Activated T-helper 1 cell treated with anti-CD3 and anti-CD28 coated beads, Interleukin-12 subunit alpha, Interleukin-12 subunit beta, Interleukin-2, Interleukin-4 antibody, amounts not matched to agents 30 ng/mL and 10 ng/mL and 1 ng/mL, durations not matched to agents 14 hours and 24 hours and 36 hours (primary cell): ENCODE measurements around the gene NEUROD6. TPM values are rescaled to one million over a fixed set of nuclear protein-coding genes. Genes with fewer than 3 reads are reported as not detected.

Experiments used
- DNase-seq: peaks from one replicate; pipeline ENCODE4 v3.0.0; 2021; ENCODE audit warnings: low spot score
- H3K27ac Mint-ChIP-seq: one replicate; pipeline ENCODE4 v1.8.0; 2021; ENCODE audit warnings: mild to moderate bottlenecking, mixed read lengths
- H3K27me3 Mint-ChIP-seq: one replicate; pipeline ENCODE4 v1.8.0; 2022; ENCODE audit warnings: mild to moderate bottlenecking, moderate library complexity, mixed read lengths; ENCODE audit not compliant: insufficient read depth
- H3K36me3 Mint-ChIP-seq: one replicate; pipeline ENCODE4 v1.8.0; 2021; ENCODE audit warnings: low read depth, mixed read lengths
- H3K4me1 Mint-ChIP-seq: one replicate; pipeline ENCODE4 v1.8.0; 2021; ENCODE audit warnings: low read depth, mixed read lengths
- H3K4me3 Mint-ChIP-seq: one replicate; pipeline ENCODE4 v1.8.0; 2021; ENCODE audit warnings: mild to moderate bottlenecking, moderate library complexity, mixed read lengths
- H3K9me3 Mint-ChIP-seq: one replicate; pipeline ENCODE4 v1.8.0; 2021; ENCODE audit warnings: mixed read lengths
- intact Hi-C: fragments of 100-400 bp; cut with micrococcal nuclease; formaldehyde crosslinking; loops from one replicate; pipeline ENCODE4 v1.15.1; 2024
- total RNA-seq: library from RNA; stranded (reverse); gene quantifications from 2 replicates; pipeline ENCODE4 v1.2.3, GENCODE V29; 2022

The NEUROD6 gene
- not detected in 2 replicates for total RNA-seq

- no peak within 1 kb of the TSS for H3K4me3 Mint-ChIP-seq
- intact Hi-C loops, result no loop called here
- H3K4me1 Mint-ChIP-seq, result no peaks in the 10 kb centered on the region
- H3K36me3 Mint-ChIP-seq, result no peaks in the 10 kb centered on the region
- peaks cover 11% of the 10 kb centered on the region for H3K27me3 Mint-ChIP-seq
- H3K27ac Mint-ChIP-seq, result no peak within 1 kb of the TSS
- no peak for DNase-seq
- no peaks in the 10 kb centered on the region for H3K9me3 Mint-ChIP-seq
These were observed at the start of gene NEUROD6 for GRCh38 chr7:31340603-31341002. NEUROD6 (minus strand) TSS chr7:31340726; CDS start chr7:31339268, 1,458 bp downstream.

- DNase-seq, result no peak
- Mint-ChIP-seq H3K9me3 (peaks cover 4% of the 10 kb centered on the region), H3K4me1 (no peaks in the 10 kb centered on the region), H3K27ac (no peak overlapping the region), H3K36me3 (no peaks in the 10 kb centered on the region), H3K4me3 (no peak overlapping the region), H3K27me3 (no peaks in the 10 kb centered on the region)
- intact Hi-C loops, result no loop called here
These were observed 43.9 kb upstream of the NEUROD6 start for GRCh38 chr7:31384466-31384865.

GRCh38 chr7:31382722-31383121 is 42.2 kb upstream of the NEUROD6 start:
- Mint-ChIP-seq H3K4me3 (no peak overlapping the region), H3K27me3 (no peaks in the 10 kb centered on the region), H3K4me1 (no peaks in the 10 kb centered on the region), H3K9me3 (peaks cover 4% of the 10 kb centered on the region), H3K27ac (no peak overlapping the region), H3K36me3 (no peaks in the 10 kb centered on the region)
- intact Hi-C loops, result no loop called here
- DNase-seq, result no peak

GRCh38 chr7:31373337-31374289 is 33.1 kb upstream of the NEUROD6 start:
- H3K4me3 Mint-ChIP-seq, result no peak overlapping the region
- no peaks in the 10 kb centered on the region for H3K4me1 Mint-ChIP-seq
- H3K36me3 Mint-ChIP-seq, result no peaks in the 10 kb centered on the region
- no peak for DNase-seq
- intact Hi-C loops, result loop anchor here (5.0 kb wide), 1 partner anchor 1914 kb away; no protein-coding TSS in a partner anchor
- no peaks in the 10 kb centered on the region for H3K27me3 Mint-ChIP-seq
- no peak overlapping the region for H3K27ac Mint-ChIP-seq
- H3K9me3 Mint-ChIP-seq, result no peaks in the 10 kb centered on the region

GRCh38 chr7:31372231-31372959 is 31.9 kb upstream of the NEUROD6 start:
- no peak overlapping the region for H3K27ac Mint-ChIP-seq
- no peaks in the 10 kb centered on the region for H3K27me3 Mint-ChIP-seq
- no peaks in the 10 kb centered on the region for H3K9me3 Mint-ChIP-seq
- intact Hi-C loops, result loop anchor here (5.0 kb wide), 1 partner anchor 1915 kb away; no protein-coding TSS in a partner anchor
- no peak for DNase-seq
- H3K36me3 Mint-ChIP-seq, result no peaks in the 10 kb centered on the region
- no peaks in the 10 kb centered on the region for H3K4me1 Mint-ChIP-seq
- no peak overlapping the region for H3K4me3 Mint-ChIP-seq

- no peaks in the 10 kb centered on the region for H3K9me3 Mint-ChIP-seq
- no peaks in the 10 kb centered on the region for H3K27me3 Mint-ChIP-seq
- DNase-seq, result no peak
- H3K27ac Mint-ChIP-seq, result no peak overlapping the region
- no peaks in the 10 kb centered on the region for H3K4me1 Mint-ChIP-seq
- no peak overlapping the region for H3K4me3 Mint-ChIP-seq
- intact Hi-C loops, result loop anchor here (5.0 kb wide), 1 partner anchor 1916 kb away; no protein-coding TSS in a partner anchor
- H3K36me3 Mint-ChIP-seq, result no peaks in the 10 kb centered on the region
These were observed 31.1 kb upstream of the NEUROD6 start for GRCh38 chr7:31371621-31372020.

GRCh38 chr7:31370609-31371008 is 30.1 kb upstream of the NEUROD6 start:
- Mint-ChIP-seq H3K4me3 (no peak overlapping the region), H3K9me3 (no peaks in the 10 kb centered on the region), H3K27ac (no peak overlapping the region), H3K36me3 (no peaks in the 10 kb centered on the region), H3K4me1 (no peaks in the 10 kb centered on the region), H3K27me3 (no peaks in the 10 kb centered on the region)
- no peak for DNase-seq
- intact Hi-C loops, result loop anchor here (5.0 kb wide), 1 partner anchor 1917 kb away; no protein-coding TSS in a partner anchor

GRCh38 chr7:31368620-31369019 is 28.1 kb upstream of the NEUROD6 start:
- H3K27ac Mint-ChIP-seq, result no peak overlapping the region
- H3K4me3 Mint-ChIP-seq, result no peak overlapping the region
- H3K27me3 Mint-ChIP-seq, result no peaks in the 10 kb centered on the region
- H3K4me1 Mint-ChIP-seq, result no peaks in the 10 kb centered on the region
- intact Hi-C loops, result no loop called here
- H3K9me3 Mint-ChIP-seq, result no peaks in the 10 kb centered on the region
- no peaks in the 10 kb centered on the region for H3K36me3 Mint-ChIP-seq
- no peak for DNase-seq

- DNase-seq, result no peak
- Mint-ChIP-seq H3K27me3 (no peaks in the 10 kb centered on the region), H3K36me3 (no peaks in the 10 kb centered on the region), H3K4me3 (no peak overlapping the region), H3K9me3 (no peaks in the 10 kb centered on the region), H3K27ac (no peak overlapping the region), H3K4me1 (no peaks in the 10 kb centered on the region)
- intact Hi-C loops, result no loop called here
These were observed 23.0 kb upstream of the NEUROD6 start for GRCh38 chr7:31363496-31363895.

GRCh38 chr7:31363051-31363450 is 22.5 kb upstream of the NEUROD6 start:
- no peaks in the 10 kb centered on the region for H3K27me3 Mint-ChIP-seq
- no peak overlapping the region for H3K4me3 Mint-ChIP-seq
- no peaks in the 10 kb centered on the region for H3K9me3 Mint-ChIP-seq
- H3K36me3 Mint-ChIP-seq, result no peaks in the 10 kb centered on the region
- intact Hi-C loops, result no loop called here
- no peaks in the 10 kb centered on the region for H3K4me1 Mint-ChIP-seq
- H3K27ac Mint-ChIP-seq, result no peak overlapping the region
- DNase-seq, result no peak

- H3K9me3 Mint-ChIP-seq, result no peaks in the 10 kb centered on the region
- intact Hi-C loops, result no loop called here
- no peaks in the 10 kb centered on the region for H3K27me3 Mint-ChIP-seq
- no peak overlapping the region for H3K4me3 Mint-ChIP-seq
- H3K27ac Mint-ChIP-seq, result no peak overlapping the region
- DNase-seq, result no peak
- H3K36me3 Mint-ChIP-seq, result no peaks in the 10 kb centered on the region
- H3K4me1 Mint-ChIP-seq, result no peaks in the 10 kb centered on the region
These were observed 21.9 kb upstream of the NEUROD6 start for GRCh38 chr7:31362401-31362800.

- Mint-ChIP-seq H3K9me3 (no peaks in the 10 kb centered on the region), H3K27me3 (no peaks in the 10 kb centered on the region), H3K36me3 (no peaks in the 10 kb centered on the region), H3K4me1 (no peaks in the 10 kb centered on the region), H3K27ac (no peak overlapping the region), H3K4me3 (no peak overlapping the region)
- intact Hi-C loops, result no loop called here
- DNase-seq, result no peak
These were observed 17.9 kb upstream of the NEUROD6 start for GRCh38 chr7:31358467-31358866.

- Mint-ChIP-seq H3K9me3 (no peaks in the 10 kb centered on the region), H3K4me3 (no peak overlapping the region), H3K27me3 (no peaks in the 10 kb centered on the region), H3K4me1 (no peaks in the 10 kb centered on the region), H3K36me3 (no peaks in the 10 kb centered on the region), H3K27ac (no peak overlapping the region)
- intact Hi-C loops, result no loop called here
- no peak for DNase-seq
These were observed 4.9 kb upstream of the NEUROD6 start for GRCh38 chr7:31345421-31345820.
